Measurements from ENCODE around the gene CDC37. TPM values are rescaled to one million over a fixed set of nuclear protein-coding genes. Genes with fewer than 3 reads are reported as not detected.

The CDC37 gene
- total RNA-seq, 1 experiment from 2014 or later: 560 TPM

DNA sequence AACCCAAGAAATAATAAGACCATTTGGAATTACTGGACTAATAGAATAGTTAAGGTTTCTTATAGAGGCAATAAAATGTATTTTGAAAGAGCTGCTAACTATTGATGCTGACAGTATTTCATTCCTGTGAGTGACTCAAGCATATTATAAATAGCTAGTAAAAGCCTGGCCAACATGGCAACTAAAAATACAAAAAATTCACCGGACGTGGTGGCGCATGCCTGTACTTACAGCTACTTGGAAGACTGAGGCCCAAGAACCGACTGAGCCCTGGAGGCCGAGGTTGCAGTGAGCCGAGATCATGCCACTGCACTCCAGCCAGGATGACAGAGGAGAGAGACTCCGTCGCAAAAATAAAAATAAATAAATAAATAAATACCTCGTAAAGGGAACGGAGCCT is 58.6 kb downstream of the CDC37 start:
- Histone ChIP-seq H3K4me2 (ENCODE audit: low read length) (no peak overlapping the region), H3K79me2 (ENCODE audit: low read length) (no peaks in the 10 kb centered on the region), H3K36me3 (ENCODE audit: low read depth, low read length) (no peaks in the 10 kb centered on the region), H2AFZ (ENCODE audit: low read length) (no peak overlapping the region), H3K27ac (ENCODE audit: low read length) (no peak overlapping the region), H3K9ac (ENCODE audit: low read length) (no peak overlapping the region), H4K20me1 (ENCODE audit: low read length) (no peaks in the 10 kb centered on the region), H3K4me1 (ENCODE audit: insufficient read depth, low read length) (no peaks in the 10 kb centered on the region), H3K27me3 (ENCODE audit: low read length) (no peaks in the 10 kb centered on the region), H3K9me2 (replicated peaks; ENCODE audit: low read length) (no peaks in the 10 kb centered on the region), H3F3A (ENCODE audit: low read length, unreplicated experiment) (no peaks in the 10 kb centered on the region), H3K4me3 (ENCODE audit: low read length) (no peak overlapping the region), H3K9me3 (ENCODE audit: low read length) (no peaks in the 10 kb centered on the region)
- ATAC-seq (no peak), DNase-seq (no peak)
- intact Hi-C loops (cut with micrococcal nuclease): no loop called here
- TF ChIP-seq EZH2phosphoT487 (IDR thresholded peaks at IDR 0.05; ENCODE audit: borderline replicate concordance, low read length) (no peak), CTCF (conservative IDR thresholded peaks at IDR 0.05; ENCODE audit: low read depth, low read length) (no peak), EZH2 (IDR thresholded peaks at IDR 0.05; ENCODE audit: low read length, unreplicated experiment) (no peak)
- POLR2A ChIA-PET (ENCODE audit: unreplicated experiment): no interaction called here
- no TSS peak for BruUV-seq (replicated peaks)
- CTCF ChIA-PET: no interaction called here

- TF ChIP-seq EZH2phosphoT487 (IDR thresholded peaks at IDR 0.05; ENCODE audit: borderline replicate concordance, low read length) (no peak), CTCF (conservative IDR thresholded peaks at IDR 0.05; ENCODE audit: low read depth, low read length) (no peak), EZH2 (IDR thresholded peaks at IDR 0.05; ENCODE audit: low read length, unreplicated experiment) (no peak)
- intact Hi-C loops (cut with micrococcal nuclease): no loop called here
- H2AFZ ChIP-seq (ENCODE audit: low read length): no peak overlapping the region
- CTCF ChIA-PET: no interaction called here
- DNase-seq (peak; percentile 20), ATAC-seq (no peak)
- H3K4me2 ChIP-seq (ENCODE audit: low read length): no peak overlapping the region
- no peak overlapping the region for H3K4me3 ChIP-seq (ENCODE audit: low read length)
- H3K79me2 ChIP-seq (ENCODE audit: low read length): no peaks in the 10 kb centered on the region
- no peaks in the 10 kb centered on the region for H3F3A ChIP-seq (ENCODE audit: low read length, unreplicated experiment)
- BruUV-seq (replicated peaks): no TSS peak
- no peaks in the 10 kb centered on the region for H3K9me2 ChIP-seq (replicated peaks; ENCODE audit: low read length)
- H3K27me3 ChIP-seq (ENCODE audit: low read length): no peaks in the 10 kb centered on the region
- no peak overlapping the region for H3K9ac ChIP-seq (ENCODE audit: low read length)
- POLR2A ChIA-PET (ENCODE audit: unreplicated experiment): no interaction called here
- no peaks in the 10 kb centered on the region for H4K20me1 ChIP-seq (ENCODE audit: low read length)
- no peaks in the 10 kb centered on the region for H3K36me3 ChIP-seq (ENCODE audit: low read depth, low read length)
- H3K9me3 ChIP-seq (ENCODE audit: low read length): no peaks in the 10 kb centered on the region
- no peak overlapping the region for H3K27ac ChIP-seq (ENCODE audit: low read length)
- no peaks in the 10 kb centered on the region for H3K4me1 ChIP-seq (ENCODE audit: insufficient read depth, low read length)
Observed at GRCh38 chr19:10343495-10343894, 59.8 kb downstream of the CDC37 start.

Small RNAs within 50 kb of the gene (microRNA-seq; reads per million reads assigned to microRNA genes)
- gene MIR1181 (ENCODE audit: unreplicated experiment): 0.75 reads per million

Other genes starting within 250 kb of the CDC37 start
- 259 and 358 TPM in 2 replicates for gene DNMT1, start 208.6 kb downstream of the CDC37 start, total RNA-seq (2014; rRNA removed)
- 4.1 and 5.8 TPM in 2 replicates for gene S1PR2, start 172.2 kb downstream of the CDC37 start, total RNA-seq (2014; rRNA removed)
- gene MRPL4, start 151.3 kb downstream of the CDC37 start, total RNA-seq (2014; rRNA removed): 336 and 427 TPM in 2 replicates
- gene ICAM1, start 132.4 kb downstream of the CDC37 start, total RNA-seq (2014; rRNA removed): 9.4 and 15.3 TPM in 2 replicates
- not detected in 2 replicates for gene ICAM4, start 116.6 kb downstream of the CDC37 start, total RNA-seq (2014; rRNA removed)
- gene ICAM5, start 113.6 kb downstream of the CDC37 start, total RNA-seq (2014; rRNA removed): 1.8 and 2.0 TPM in 2 replicates
- 1.4 and 1.8 TPM in 2 replicates for gene ZGLP1, start 93.7 kb downstream of the CDC37 start, total RNA-seq (2014; rRNA removed)
- 79.5 and 98.4 TPM in 2 replicates for gene FDX2, start 87.5 kb downstream of the CDC37 start, total RNA-seq (2014; rRNA removed)
- gene RAVER1, start 70.0 kb downstream of the CDC37 start, total RNA-seq (2014; rRNA removed): 62.4 and 81.8 TPM in 2 replicates
- gene ICAM3, start 63.9 kb downstream of the CDC37 start, total RNA-seq (2014; rRNA removed): 37.7 and 46.9 TPM in 2 replicates
- gene TYK2, start 23.0 kb downstream of the CDC37 start, total RNA-seq (2014; rRNA removed): 177 and 201 TPM in 2 replicates
- gene PDE4A, start 17.0 kb upstream of the CDC37 start, total RNA-seq (2014; rRNA removed): 2.8 and 3.1 TPM in 2 replicates
- 151 and 184 TPM in 2 replicates for gene KEAP1, start 99.8 kb upstream of the CDC37 start, total RNA-seq (2014; rRNA removed)
- gene S1PR5, start 113.9 kb upstream of the CDC37 start, total RNA-seq (2014; rRNA removed): 2.4 and 4.1 TPM in 2 replicates
- 53.2 and 65.9 TPM in 2 replicates for gene ATG4D, start 140.4 kb upstream of the CDC37 start, total RNA-seq (2014; rRNA removed)
- gene KRI1, start 162.5 kb upstream of the CDC37 start, total RNA-seq (2014; rRNA removed): 52.9 and 72.6 TPM in 2 replicates
- gene CDKN2D, start 165.4 kb upstream of the CDC37 start, total RNA-seq (2014; rRNA removed): 17.1 and 22.5 TPM in 2 replicates
- gene AP1M2, start 183.8 kb upstream of the CDC37 start, total RNA-seq (2014; rRNA removed): 43.9 and 50.0 TPM in 2 replicates
- 63.9 and 87.3 TPM in 2 replicates for gene SLC44A2, start 222.0 kb upstream of the CDC37 start, total RNA-seq (2014; rRNA removed)

Measured in PC-3 (cell line).